ENCODE measurements around the gene OR1J4. TPM values are rescaled to one million over a fixed set of nuclear protein-coding genes. Genes with fewer than 3 reads are reported as not detected.

OR1J4 gene
- total RNA-seq (2012; rRNA removed): not detected in 2 replicates

- H3K9me3 ChIP-seq (replicated peaks; ENCODE audit: low read length): no peaks in the 10 kb centered on the region
- H3K27me3 ChIP-seq (ENCODE audit: control insufficient read depth, insufficient read depth, low read length): peaks cover 28% of the 10 kb centered on the region
- no peaks in the 10 kb centered on the region for H3K4me1 ChIP-seq (ENCODE audit: control insufficient read depth, insufficient read depth, low read length)
- H3K4me2 ChIP-seq (ENCODE audit: low read length): no peak within 1 kb of the TSS
- no peak within 1 kb of the TSS for H3K9ac ChIP-seq (ENCODE audit: low read depth, low read length)
- H3K4me3 ChIP-seq (ENCODE audit: low read length): no peak within 1 kb of the TSS
- H3K36me3 ChIP-seq (ENCODE audit: insufficient read depth, low read length): no peaks in the 10 kb centered on the region
Observed at GRCh38 chr9:122518841-122519240, at the start of gene OR1J4. TSS of gene OR1J4 (plus strand) at chr9:122519141. CDS start at chr9:122519141, 0 bp downstream.

GRCh38 chr9:122474561-122474960 lies 44.4 kb upstream of the OR1J4 start:
- no peak overlapping the region for H3K4me3 ChIP-seq (ENCODE audit: low read length)

GRCh38 chr9:122475717-122476116 lies 43.2 kb upstream of the OR1J4 start:
- Histone ChIP-seq H3K27me3 (ENCODE audit: control insufficient read depth, insufficient read depth, low read length) (peaks cover 58% of the 10 kb centered on the region), H3K4me2 (ENCODE audit: low read length) (no peak overlapping the region), H3K4me3 (ENCODE audit: low read length) (no peak overlapping the region), H3K4me1 (ENCODE audit: control insufficient read depth, insufficient read depth, low read length) (no peaks in the 10 kb centered on the region), H3K9me3 (replicated peaks; ENCODE audit: low read length) (no peaks in the 10 kb centered on the region), H3K36me3 (ENCODE audit: insufficient read depth, low read length) (no peaks in the 10 kb centered on the region), H3K9ac (ENCODE audit: low read depth, low read length) (no peak overlapping the region)

More at GRCh38 chr9:122474561-122474960, 44.4 kb upstream of the OR1J4 start:
- no peaks in the 10 kb centered on the region for H3K4me1 ChIP-seq (ENCODE audit: control insufficient read depth, insufficient read depth, low read length)
- H3K36me3 ChIP-seq (ENCODE audit: insufficient read depth, low read length): no peaks in the 10 kb centered on the region
- no peak overlapping the region for H3K4me2 ChIP-seq (ENCODE audit: low read length)
- peaks cover 62% of the 10 kb centered on the region for H3K27me3 ChIP-seq (ENCODE audit: control insufficient read depth, insufficient read depth, low read length)
- H3K9ac ChIP-seq (ENCODE audit: low read depth, low read length): no peak overlapping the region
- no peaks in the 10 kb centered on the region for H3K9me3 ChIP-seq (replicated peaks; ENCODE audit: low read length)

GRCh38 chr9:122477346-122477745 lies 41.6 kb upstream of the OR1J4 start:
- Histone ChIP-seq H3K4me1 (ENCODE audit: control insufficient read depth, insufficient read depth, low read length) (no peaks in the 10 kb centered on the region), H3K4me3 (ENCODE audit: low read length) (no peak overlapping the region), H3K4me2 (ENCODE audit: low read length) (no peak overlapping the region), H3K9me3 (replicated peaks; ENCODE audit: low read length) (no peaks in the 10 kb centered on the region), H3K27me3 (ENCODE audit: control insufficient read depth, insufficient read depth, low read length) (peaks cover 56% of the 10 kb centered on the region), H3K36me3 (ENCODE audit: insufficient read depth, low read length) (no peaks in the 10 kb centered on the region), H3K9ac (ENCODE audit: low read depth, low read length) (no peak overlapping the region)

- Histone ChIP-seq H3K27me3 (ENCODE audit: control insufficient read depth, insufficient read depth, low read length) (peaks cover 54% of the 10 kb centered on the region), H3K36me3 (ENCODE audit: insufficient read depth, low read length) (no peaks in the 10 kb centered on the region), H3K4me1 (ENCODE audit: control insufficient read depth, insufficient read depth, low read length) (no peaks in the 10 kb centered on the region), H3K4me2 (ENCODE audit: low read length) (no peak within 1 kb of the TSS), H3K4me3 (ENCODE audit: low read length) (no peak within 1 kb of the TSS), H3K9ac (ENCODE audit: low read depth, low read length) (no peak within 1 kb of the TSS), H3K9me3 (replicated peaks; ENCODE audit: low read length) (no peaks in the 10 kb centered on the region)
Observed at GRCh38 chr9:122477826-122478225, 41.1 kb upstream of the OR1J4 start, which contains the start of gene OR1J1. TSS of gene OR1J1 (minus strand) at chr9:122477926. CDS start at chr9:122477926, 0 bp downstream.

- H3K27me3 ChIP-seq (ENCODE audit: control insufficient read depth, insufficient read depth, low read length): peaks cover 43% of the 10 kb centered on the region
- H3K36me3 ChIP-seq (ENCODE audit: insufficient read depth, low read length): no peaks in the 10 kb centered on the region
- H3K4me3 ChIP-seq (ENCODE audit: low read length): no peak overlapping the region
- H3K4me1 ChIP-seq (ENCODE audit: control insufficient read depth, insufficient read depth, low read length): no peaks in the 10 kb centered on the region
- H3K9me3 ChIP-seq (replicated peaks; ENCODE audit: low read length): no peaks in the 10 kb centered on the region
- H3K9ac ChIP-seq (ENCODE audit: low read depth, low read length): no peak overlapping the region
- H3K4me2 ChIP-seq (ENCODE audit: low read length): no peak overlapping the region
Observed at GRCh38 chr9:122479062-122479461, 39.9 kb upstream of the OR1J4 start.

- H3K36me3 ChIP-seq (ENCODE audit: insufficient read depth, low read length): no peaks in the 10 kb centered on the region
- H3K4me2 ChIP-seq (ENCODE audit: low read length): no peak overlapping the region
- H3K27me3 ChIP-seq (ENCODE audit: control insufficient read depth, insufficient read depth, low read length): peaks cover 32% of the 10 kb centered on the region
- H3K4me3 ChIP-seq (ENCODE audit: low read length): no peak overlapping the region
- no peak overlapping the region for H3K9ac ChIP-seq (ENCODE audit: low read depth, low read length)
- no peaks in the 10 kb centered on the region for H3K4me1 ChIP-seq (ENCODE audit: control insufficient read depth, insufficient read depth, low read length)
- no peaks in the 10 kb centered on the region for H3K9me3 ChIP-seq (replicated peaks; ENCODE audit: low read length)
Observed at GRCh38 chr9:122498883-122499288, 20.1 kb upstream of the OR1J4 start.

GRCh38 chr9:122506964-122507363 lies 12.0 kb upstream of the OR1J4 start:
- no peak overlapping the region for H3K4me2 ChIP-seq (ENCODE audit: low read length)
- H3K4me3 ChIP-seq (ENCODE audit: low read length): no peak overlapping the region
- no peaks in the 10 kb centered on the region for H3K4me1 ChIP-seq (ENCODE audit: control insufficient read depth, insufficient read depth, low read length)
- H3K9ac ChIP-seq (ENCODE audit: low read depth, low read length): no peak overlapping the region
- H3K27me3 ChIP-seq (ENCODE audit: control insufficient read depth, insufficient read depth, low read length): peaks cover 11% of the 10 kb centered on the region
- no peaks in the 10 kb centered on the region for H3K36me3 ChIP-seq (ENCODE audit: insufficient read depth, low read length)
- no peaks in the 10 kb centered on the region for H3K9me3 ChIP-seq (replicated peaks; ENCODE audit: low read length)

GRCh38 chr9:122510502-122510901 lies 8.4 kb upstream of the OR1J4 start, which contains the start of gene OR1J2:
TSS of gene OR1J2 (plus strand) at chr9:122510802. CDS start at chr9:122510802, 0 bp downstream.
- Histone ChIP-seq H3K4me3 (ENCODE audit: low read length) (no peak within 1 kb of the TSS), H3K9ac (ENCODE audit: low read depth, low read length) (no peak within 1 kb of the TSS), H3K36me3 (ENCODE audit: insufficient read depth, low read length) (no peaks in the 10 kb centered on the region), H3K27me3 (ENCODE audit: control insufficient read depth, insufficient read depth, low read length) (peaks cover 30% of the 10 kb centered on the region), H3K4me1 (ENCODE audit: control insufficient read depth, insufficient read depth, low read length) (no peaks in the 10 kb centered on the region), H3K9me3 (replicated peaks; ENCODE audit: low read length) (no peaks in the 10 kb centered on the region), H3K4me2 (ENCODE audit: low read length) (no peak within 1 kb of the TSS)

- no peak overlapping the region for H3K4me2 ChIP-seq (ENCODE audit: low read length)
- H3K4me3 ChIP-seq (ENCODE audit: low read length): no peak overlapping the region
- H3K27me3 ChIP-seq (ENCODE audit: control insufficient read depth, insufficient read depth, low read length): peaks cover 28% of the 10 kb centered on the region
- H3K9me3 ChIP-seq (replicated peaks; ENCODE audit: low read length): no peaks in the 10 kb centered on the region
- no peaks in the 10 kb centered on the region for H3K4me1 ChIP-seq (ENCODE audit: control insufficient read depth, insufficient read depth, low read length)
- H3K9ac ChIP-seq (ENCODE audit: low read depth, low read length): no peak overlapping the region
- no peaks in the 10 kb centered on the region for H3K36me3 ChIP-seq (ENCODE audit: insufficient read depth, low read length)
Observed at GRCh38 chr9:122518226-122518625, 715 bp upstream of the OR1J4 start.

- H3K9ac ChIP-seq (ENCODE audit: low read depth, low read length): no peak overlapping the region
- no peaks in the 10 kb centered on the region for H3K36me3 ChIP-seq (ENCODE audit: insufficient read depth, low read length)
- H3K27me3 ChIP-seq (ENCODE audit: control insufficient read depth, insufficient read depth, low read length): peaks cover 23% of the 10 kb centered on the region
- no peaks in the 10 kb centered on the region for H3K4me1 ChIP-seq (ENCODE audit: control insufficient read depth, insufficient read depth, low read length)
- H3K4me3 ChIP-seq (ENCODE audit: low read length): no peak overlapping the region
- no peaks in the 10 kb centered on the region for H3K9me3 ChIP-seq (replicated peaks; ENCODE audit: low read length)
- H3K4me2 ChIP-seq (ENCODE audit: low read length): no peak overlapping the region
Observed at GRCh38 chr9:122519376-122519775, 435 bp downstream of the OR1J4 start.

- Histone ChIP-seq H3K9ac (ENCODE audit: low read depth, low read length) (no peak overlapping the region), H3K36me3 (ENCODE audit: insufficient read depth, low read length) (no peaks in the 10 kb centered on the region), H3K4me3 (ENCODE audit: low read length) (no peak overlapping the region), H3K4me2 (ENCODE audit: low read length) (no peak overlapping the region), H3K9me3 (replicated peaks; ENCODE audit: low read length) (no peaks in the 10 kb centered on the region), H3K27me3 (ENCODE audit: control insufficient read depth, insufficient read depth, low read length) (peaks cover 12% of the 10 kb centered on the region), H3K4me1 (ENCODE audit: control insufficient read depth, insufficient read depth, low read length) (no peaks in the 10 kb centered on the region)
Observed at GRCh38 chr9:122526602-122527001, 7.7 kb downstream of the OR1J4 start.
